Gastrocnemius medialis (tissue), 4 donors: ENCODE measurements around the gene SGCD.

Experiments used
- CTCF ChIP-seq, 5 experiments: fragments of 450-650 bp in 3 of 5; fragments of 200-600 bp in 2 of 5; sonication (generic) in 2 of 5; IDR thresholded peaks in 4 of 5; conservative IDR thresholded peaks in 1 of 5; 1 replicate in 4 of 5; 2 replicates in 1 of 5; pipeline ENCODE4 v1.5.1; 2016 to 2019; ENCODE audit warnings: antibody characterized with exemption in 5 of 5, mild to moderate bottlenecking in 3 of 5, moderate library complexity in 3 of 5
- POLR2A ChIP-seq, 2 donors: fragments of 450-650 bp; IDR thresholded peaks; one replicate each; pipeline ENCODE4 v1.6.1; 2017; ENCODE audit warnings: antibody characterized with exemption in 2 of 2, mild to moderate bottlenecking in 2 of 2, moderate library complexity in 2 of 2

- TF ChIP-seq CTCF (IDR thresholded peaks at IDR 0.05 in 4 of 5, conservative IDR thresholded peaks at IDR 0.05 in 1 of 5) (no peak), POLR2A (IDR thresholded peaks at IDR 0.05) (no peak)
Measured at GRCh38 chr5:156655732-156656131, 328.8 kb downstream of the SGCD start.
